Measurements from ENCODE around the gene LRP1. TPM values are rescaled to one million over a fixed set of nuclear protein-coding genes. Genes with fewer than 3 reads are reported as not detected.

LRP1 gene
- total RNA-seq, 1 experiment from 2014 or later: 0.56 TPM

DNA sequence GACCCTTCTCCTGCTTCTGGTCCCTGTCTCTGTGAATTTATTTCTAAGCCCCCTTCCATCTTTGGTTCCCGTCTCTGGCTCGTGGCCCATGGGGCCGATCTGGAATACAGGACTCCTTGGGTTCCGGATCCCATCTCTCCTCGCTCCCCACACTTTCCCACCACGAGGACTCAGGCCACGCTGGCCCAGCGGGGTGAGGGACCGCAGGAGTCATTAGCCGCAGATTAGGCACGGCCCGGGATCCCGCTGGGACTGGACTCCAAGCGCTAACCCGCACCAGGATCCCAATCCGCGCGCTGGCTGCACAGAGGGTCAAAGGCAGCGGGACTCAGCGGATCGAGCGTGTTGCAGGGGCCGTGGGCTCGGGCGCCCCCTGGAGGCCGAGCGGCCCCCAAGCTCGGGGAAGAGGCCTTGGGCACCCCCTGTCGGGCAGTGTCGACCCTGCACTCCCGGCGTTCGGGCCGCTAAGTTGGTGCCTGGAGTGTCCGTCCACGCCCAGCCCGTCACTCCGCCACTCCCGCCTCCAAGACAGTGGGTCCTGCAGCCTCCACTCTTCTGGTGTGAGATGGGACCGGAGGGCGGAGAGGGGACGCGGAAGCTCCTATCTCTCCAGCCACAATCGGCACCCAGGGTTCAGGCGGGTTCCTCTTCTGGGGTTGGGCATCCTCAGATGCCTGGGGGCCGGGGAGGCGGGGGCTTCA lies 110.7 kb downstream of the LRP1 start:
- H3K4me1 ChIP-seq (ENCODE audit: low read length): peaks cover 89% of the 10 kb centered on the region
- H3K9me2 ChIP-seq (replicated peaks; ENCODE audit: insufficient read depth, low read length): no peaks in the 10 kb centered on the region
- peak overlapping the region; percentile 99 for H3K4me2 ChIP-seq (ENCODE audit: low read depth, low read length, poor library complexity, severe bottlenecking)
- peak overlapping the region; percentile 69 for H3K4me3 ChIP-seq (ENCODE audit: low read length)
- no peaks in the 10 kb centered on the region for H3K36me3 ChIP-seq (ENCODE audit: insufficient read depth, low read length)
- no peak overlapping the region for H2AFZ ChIP-seq (ENCODE audit: low read length)
- H3K27ac ChIP-seq (ENCODE audit: low read length): peak overlapping the region; percentile 98
- no peaks in the 10 kb centered on the region for H3K79me2 ChIP-seq (ENCODE audit: low read length)
- no peaks in the 10 kb centered on the region for H3K27me3 ChIP-seq (ENCODE audit: low read length)
- peak; percentile 96 for DNase-seq
- no peaks in the 10 kb centered on the region for H3K9me3 ChIP-seq (ENCODE audit: low read length)
- peaks cover 7% of the 10 kb centered on the region; the same call in 1 of the 2 replicates for H4K20me1 ChIP-seq (ENCODE audit: insufficient read depth, low read depth, low read length)
- H3K9ac ChIP-seq (ENCODE audit: low read length): peak overlapping the region; percentile 98

GRCh38 chr12:57239587-57240065 lies 111.3 kb downstream of the LRP1 start:
- Histone ChIP-seq H3K36me3 (ENCODE audit: insufficient read depth, low read length) (no peaks in the 10 kb centered on the region), H3K9ac (ENCODE audit: low read length) (peak overlapping the region; percentile 98), H3K27me3 (ENCODE audit: low read length) (no peaks in the 10 kb centered on the region), H2AFZ (ENCODE audit: low read length) (0 out of 2 replicates have a peak overlapping the region, but pooled peaks have one; percentile 18), H3K4me1 (ENCODE audit: low read length) (peaks cover 88% of the 10 kb centered on the region), H3K9me2 (replicated peaks; ENCODE audit: insufficient read depth, low read length) (no peaks in the 10 kb centered on the region), H3K79me2 (ENCODE audit: low read length) (no peaks in the 10 kb centered on the region), H3K4me3 (ENCODE audit: low read length) (peak overlapping the region; percentile 69), H3K4me2 (ENCODE audit: low read depth, low read length, poor library complexity, severe bottlenecking) (peak overlapping the region; percentile 99), H4K20me1 (ENCODE audit: insufficient read depth, low read depth, low read length) (peaks cover 7% of the 10 kb centered on the region; the same call in 1 of the 2 replicates), H3K27ac (ENCODE audit: low read length) (peak overlapping the region; percentile 98), H3K9me3 (ENCODE audit: low read length) (no peaks in the 10 kb centered on the region)
- DNase-seq: peak; percentile 65

- H3K4me1 ChIP-seq (ENCODE audit: low read length): peaks cover 81% of the 10 kb centered on the region
- peak overlapping the region; percentile 99 for H3K4me2 ChIP-seq (ENCODE audit: low read depth, low read length, poor library complexity, severe bottlenecking)
- no peaks in the 10 kb centered on the region for H3K9me2 ChIP-seq (replicated peaks; ENCODE audit: insufficient read depth, low read length)
- no peak overlapping the region for H2AFZ ChIP-seq (ENCODE audit: low read length)
- H3K9me3 ChIP-seq (ENCODE audit: low read length): no peaks in the 10 kb centered on the region
- peak overlapping the region; percentile 98 for H3K9ac ChIP-seq (ENCODE audit: low read length)
- peak; percentile 91 for DNase-seq
- H3K27ac ChIP-seq (ENCODE audit: low read length): peak overlapping the region; percentile 98
- no peaks in the 10 kb centered on the region for H3K27me3 ChIP-seq (ENCODE audit: low read length)
- H3K79me2 ChIP-seq (ENCODE audit: low read length): no peaks in the 10 kb centered on the region
- H4K20me1 ChIP-seq (ENCODE audit: insufficient read depth, low read depth, low read length): peaks cover 7% of the 10 kb centered on the region; the same call in 1 of the 2 replicates
- H3K4me3 ChIP-seq (ENCODE audit: low read length): peak overlapping the region; percentile 69
- H3K36me3 ChIP-seq (ENCODE audit: insufficient read depth, low read length): no peaks in the 10 kb centered on the region
Measured at GRCh38 chr12:57240066-57240921, 112.0 kb downstream of the LRP1 start.

DNA sequence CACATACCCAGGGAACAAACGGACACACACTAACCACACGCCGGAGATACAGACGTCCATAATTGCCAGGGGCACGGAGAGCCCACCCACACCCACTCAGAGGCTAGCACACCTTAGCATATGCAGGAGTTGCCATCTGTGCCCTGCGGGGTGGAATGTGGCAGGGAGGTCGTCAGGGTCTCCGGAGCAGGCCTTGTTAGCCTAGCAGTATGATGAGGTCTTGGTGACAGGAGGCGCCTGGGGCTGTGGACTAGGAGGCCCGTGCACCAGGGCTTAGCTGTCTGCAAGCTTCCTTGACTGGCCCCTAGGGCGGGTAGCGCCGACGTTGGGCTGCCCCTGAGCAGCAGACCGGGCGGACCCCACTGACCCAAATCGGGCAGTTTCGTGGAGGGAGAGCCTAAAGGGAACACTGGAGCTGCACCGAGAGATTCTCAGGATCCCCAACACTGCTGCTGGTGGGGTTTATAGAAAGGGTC lies 112.7 kb downstream of the LRP1 start:
- H3K36me3 ChIP-seq (ENCODE audit: insufficient read depth, low read length): no peaks in the 10 kb centered on the region
- H2AFZ ChIP-seq (ENCODE audit: low read length): no peak overlapping the region
- peak; percentile 77 for DNase-seq
- peaks cover 7% of the 10 kb centered on the region; the same call in 1 of the 2 replicates for H4K20me1 ChIP-seq (ENCODE audit: insufficient read depth, low read depth, low read length)
- peak overlapping the region; percentile 69 for H3K4me3 ChIP-seq (ENCODE audit: low read length)
- peak overlapping the region; percentile 99 for H3K4me2 ChIP-seq (ENCODE audit: low read depth, low read length, poor library complexity, severe bottlenecking)
- no peaks in the 10 kb centered on the region for H3K79me2 ChIP-seq (ENCODE audit: low read length)
- H3K4me1 ChIP-seq (ENCODE audit: low read length): peaks cover 75% of the 10 kb centered on the region
- no peaks in the 10 kb centered on the region for H3K9me3 ChIP-seq (ENCODE audit: low read length)
- peak overlapping the region; percentile 98 for H3K27ac ChIP-seq (ENCODE audit: low read length)
- H3K9me2 ChIP-seq (replicated peaks; ENCODE audit: insufficient read depth, low read length): no peaks in the 10 kb centered on the region
- H3K9ac ChIP-seq (ENCODE audit: low read length): peak overlapping the region; percentile 98
- no peaks in the 10 kb centered on the region for H3K27me3 ChIP-seq (ENCODE audit: low read length)

DNA sequence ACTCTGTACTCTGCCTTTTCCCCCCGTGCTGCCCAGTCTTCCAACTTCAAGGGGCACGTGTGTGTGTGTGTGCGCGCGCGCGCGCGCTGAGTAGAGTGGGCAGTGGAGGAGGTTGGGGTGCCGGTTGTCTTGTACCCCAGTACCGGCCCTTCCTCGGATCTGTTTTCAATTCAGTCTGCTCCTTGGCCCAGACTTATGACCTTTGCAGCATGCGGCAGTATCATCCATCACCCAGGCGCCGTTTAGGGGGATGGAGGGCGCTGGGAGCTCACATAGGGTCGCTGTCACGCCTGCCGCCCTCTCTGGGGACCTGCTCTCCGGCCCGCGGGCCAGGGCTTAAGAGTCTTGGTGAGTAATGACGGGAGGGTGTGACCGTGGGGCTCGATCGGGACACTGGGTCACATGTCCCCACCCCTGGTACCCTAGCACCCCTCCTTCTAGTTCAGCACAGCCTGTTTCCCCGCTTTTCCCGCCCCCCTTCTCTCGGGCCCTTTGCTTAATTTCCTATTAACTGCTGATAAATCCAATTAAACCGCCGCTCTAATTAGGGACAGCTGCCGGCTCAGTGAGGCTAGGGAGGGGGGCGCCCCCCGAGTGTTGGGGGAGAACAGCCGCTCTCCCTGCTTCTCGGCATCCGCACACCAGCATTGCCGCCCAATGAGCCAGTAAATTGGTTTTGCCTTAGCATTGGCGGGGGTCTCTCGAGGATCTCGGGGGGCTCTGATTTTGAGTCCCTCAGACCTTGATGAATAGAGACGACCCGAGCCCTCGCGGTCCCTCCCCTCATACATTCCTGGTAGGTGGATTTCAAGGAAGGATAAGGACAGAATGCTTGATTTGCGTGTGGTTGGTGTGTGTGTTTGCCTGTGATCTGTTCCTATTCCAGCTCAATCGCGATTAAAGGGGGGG lies 113.4 kb downstream of the LRP1 start:
- Histone ChIP-seq H3K27ac (ENCODE audit: low read length) (peak overlapping the region; percentile 98), H3K9me3 (ENCODE audit: low read length) (no peaks in the 10 kb centered on the region), H3K9ac (ENCODE audit: low read length) (peak overlapping the region; percentile 98), H3K4me3 (ENCODE audit: low read length) (peak overlapping the region; percentile 69), H3K27me3 (ENCODE audit: low read length) (no peaks in the 10 kb centered on the region), H3K4me1 (ENCODE audit: low read length) (peaks cover 70% of the 10 kb centered on the region), H3K4me2 (ENCODE audit: low read depth, low read length, poor library complexity, severe bottlenecking) (peak overlapping the region; percentile 99), H3K9me2 (replicated peaks; ENCODE audit: insufficient read depth, low read length) (no peaks in the 10 kb centered on the region), H3K36me3 (ENCODE audit: insufficient read depth, low read length) (no peaks in the 10 kb centered on the region), H4K20me1 (ENCODE audit: insufficient read depth, low read depth, low read length) (peaks cover 7% of the 10 kb centered on the region; the same call in 1 of the 2 replicates), H2AFZ (ENCODE audit: low read length) (no peak overlapping the region), H3K79me2 (ENCODE audit: low read length) (no peaks in the 10 kb centered on the region)
- DNase-seq: peak; percentile 80

GRCh38 chr12:57242329-57242690 lies 114.0 kb downstream of the LRP1 start:
- Histone ChIP-seq H4K20me1 (ENCODE audit: insufficient read depth, low read depth, low read length) (peaks cover 7% of the 10 kb centered on the region; the same call in 1 of the 2 replicates), H3K4me3 (ENCODE audit: low read length) (peak overlapping the region; percentile 69), H3K9me2 (replicated peaks; ENCODE audit: insufficient read depth, low read length) (no peaks in the 10 kb centered on the region), H3K9ac (ENCODE audit: low read length) (peak overlapping the region; percentile 98), H3K36me3 (ENCODE audit: insufficient read depth, low read length) (no peaks in the 10 kb centered on the region), H2AFZ (ENCODE audit: low read length) (no peak overlapping the region), H3K27me3 (ENCODE audit: low read length) (no peaks in the 10 kb centered on the region), H3K4me2 (ENCODE audit: low read depth, low read length, poor library complexity, severe bottlenecking) (peak overlapping the region; percentile 99), H3K9me3 (ENCODE audit: low read length) (no peaks in the 10 kb centered on the region), H3K79me2 (ENCODE audit: low read length) (no peaks in the 10 kb centered on the region), H3K4me1 (ENCODE audit: low read length) (peaks cover 70% of the 10 kb centered on the region), H3K27ac (ENCODE audit: low read length) (peak overlapping the region; percentile 98)
- peak; percentile 76 for DNase-seq

DNA sequence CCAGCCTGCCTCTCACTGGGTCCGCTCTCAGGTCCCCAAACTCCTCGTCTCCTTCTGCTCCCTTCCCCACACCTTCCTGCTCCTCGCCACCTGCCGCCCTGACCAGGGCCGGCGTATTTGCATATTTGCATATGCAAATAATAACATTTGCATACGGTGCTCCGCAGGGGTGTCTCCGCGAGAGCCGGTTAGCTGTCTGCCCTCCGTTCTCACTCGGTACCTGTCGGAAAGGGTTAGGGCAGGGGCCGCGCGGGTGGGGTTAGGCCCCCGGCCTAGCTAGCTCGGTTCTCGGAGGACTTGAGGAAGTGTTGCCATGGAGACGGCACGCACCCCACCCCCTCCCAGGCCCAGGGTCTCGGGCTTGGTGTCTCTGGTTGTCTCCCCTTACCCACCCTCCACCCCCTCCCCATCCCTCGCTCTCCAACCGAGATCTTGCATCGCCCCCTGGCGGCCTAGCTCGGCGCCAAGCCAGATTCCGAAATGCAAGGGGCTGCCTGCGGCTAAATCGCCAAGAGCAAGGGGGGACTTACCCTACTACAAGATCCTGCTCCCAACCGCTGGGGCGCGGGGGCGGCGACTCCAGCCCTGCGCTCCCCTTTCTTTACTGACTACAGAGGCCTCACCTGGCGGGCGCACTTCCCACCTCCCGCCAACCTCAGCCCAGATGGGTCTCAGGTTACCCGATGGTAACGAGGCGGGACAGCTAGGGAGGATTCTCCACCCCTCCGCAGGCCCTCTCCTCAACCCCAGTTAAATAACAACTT lies 114.6 kb downstream of the LRP1 start:
- Histone ChIP-seq H2AFZ (ENCODE audit: low read length) (no peak overlapping the region), H3K9ac (ENCODE audit: low read length) (peak overlapping the region; percentile 98), H3K27ac (ENCODE audit: low read length) (peak overlapping the region; percentile 98)

More for the DNA sequence above, 114.6 kb downstream of the LRP1 start:
- Histone ChIP-seq H3K4me3 (ENCODE audit: low read length) (peak overlapping the region; percentile 69), H3K4me1 (ENCODE audit: low read length) (peaks cover 66% of the 10 kb centered on the region), H4K20me1 (ENCODE audit: insufficient read depth, low read depth, low read length) (peaks cover 7% of the 10 kb centered on the region; the same call in 1 of the 2 replicates), H3K4me2 (ENCODE audit: low read depth, low read length, poor library complexity, severe bottlenecking) (peak overlapping the region; percentile 99), H3K9me3 (ENCODE audit: low read length) (no peaks in the 10 kb centered on the region), H3K9me2 (replicated peaks; ENCODE audit: insufficient read depth, low read length) (no peaks in the 10 kb centered on the region), H3K36me3 (ENCODE audit: insufficient read depth, low read length) (no peaks in the 10 kb centered on the region), H3K27me3 (ENCODE audit: low read length) (no peaks in the 10 kb centered on the region), H3K79me2 (ENCODE audit: low read length) (no peaks in the 10 kb centered on the region)
- DNase-seq: peak; percentile 97
